Trophoblast cell (in vitro differentiated cells and primary cell): Measurements from ENCODE around the gene QARS1.

Experiments
- DNase-seq, 2 donors: peaks; one replicate each; pipeline ENCODE4 v3.0.0-alpha.2; 2016
- H2AFZ ChIP-seq: 2 replicates; pipeline ENCODE4 v1.6.1; 2013; ENCODE audit warnings: low read length, moderate library complexity, mild to moderate bottlenecking; ENCODE audit not compliant: insufficient read depth, poor library complexity
- H2AK5ac ChIP-seq: 2 replicates; pipeline ENCODE4 v1.6.1; 2013; ENCODE audit warnings: mild to moderate bottlenecking, low read length
- H2BK120ac ChIP-seq: 2 replicates; pipeline ENCODE4 v1.6.1; 2013; ENCODE audit warnings: low read length, mild to moderate bottlenecking, moderate library complexity; ENCODE audit not compliant: insufficient read depth, poor library complexity
- H2BK12ac ChIP-seq: 2 replicates; pipeline ENCODE4 v1.6.1; 2013; ENCODE audit warnings: mild to moderate bottlenecking, low read length, moderate library complexity
- H2BK5ac ChIP-seq: 2 replicates; pipeline ENCODE4 v1.6.1; 2013; ENCODE audit warnings: low read length, low read depth, moderate library complexity, mild to moderate bottlenecking; ENCODE audit not compliant: poor library complexity
- H3K14ac ChIP-seq: 2 replicates; pipeline ENCODE4 v1.6.1; 2013; ENCODE audit warnings: mild to moderate bottlenecking, low read length
- H3K18ac ChIP-seq: 2 replicates; pipeline ENCODE4 v1.6.1; 2013; ENCODE audit warnings: mild to moderate bottlenecking, low read length
- H3K23ac ChIP-seq: 2 replicates; pipeline ENCODE4 v1.6.1; 2013; ENCODE audit warnings: low read length
- H3K27ac ChIP-seq: 2 replicates; pipeline ENCODE4 v1.5.1; 2013; ENCODE audit warnings: low read depth, mild to moderate bottlenecking, inconsistent platforms, low read length, moderate library complexity
- H3K27me3 ChIP-seq: 2 replicates; pipeline ENCODE4 v1.6.1; 2013; ENCODE audit warnings: inconsistent platforms, mild to moderate bottlenecking, low read length, moderate library complexity; ENCODE audit not compliant: insufficient read depth
- H3K36me3 ChIP-seq, 2 experiments: 1 replicate in 1 of 2; 2 replicates in 1 of 2; pipeline ENCODE4 v1.6.1; 2013; ENCODE audit warnings: low read length in 2 of 2, mild to moderate bottlenecking in 2 of 2, moderate library complexity in 1 of 2; ENCODE audit not compliant: insufficient read depth in 2 of 2, control insufficient read depth in 1 of 2
- H3K4ac ChIP-seq: 2 replicates; pipeline ENCODE4 v1.6.1; 2013; ENCODE audit warnings: low read depth, mild to moderate bottlenecking, low read length, moderate library complexity
- H3K4me1 ChIP-seq, 2 experiments: 1 replicate in 1 of 2; 2 replicates in 1 of 2; pipeline ENCODE4 v1.6.1; 2013; ENCODE audit warnings: low read length in 2 of 2, mild to moderate bottlenecking in 2 of 2, moderate library complexity in 1 of 2; ENCODE audit not compliant: insufficient read depth in 2 of 2, control insufficient read depth in 1 of 2
- H3K4me2 ChIP-seq: 2 replicates; pipeline ENCODE4 v1.6.1; 2013; ENCODE audit warnings: inconsistent platforms, mild to moderate bottlenecking, low read length, moderate library complexity
- H3K4me3 ChIP-seq: 2 replicates; pipeline ENCODE4 v1.5.1; 2013; ENCODE audit warnings: mild to moderate bottlenecking, low read depth, low read length, inconsistent platforms
- H3K79me1 ChIP-seq: one replicate; pipeline ENCODE4 v1.6.1; 2013; ENCODE audit warnings: low read length
- H3K79me2 ChIP-seq: 2 replicates; pipeline ENCODE4 v1.6.1; 2013; ENCODE audit warnings: low read length, mild to moderate bottlenecking; ENCODE audit not compliant: control insufficient read depth, insufficient read depth, poor library complexity
- H3K9ac ChIP-seq: 2 replicates; pipeline ENCODE4 v1.6.1; 2013; ENCODE audit warnings: mild to moderate bottlenecking, low read length
- H3K9me3 ChIP-seq: 2 replicates; pipeline ENCODE4 v1.6.1; 2013; ENCODE audit warnings: low read depth, mild to moderate bottlenecking, control low read depth, inconsistent platforms, low read length; ENCODE audit not compliant: insufficient read depth
- H4K12ac ChIP-seq: 2 replicates; pipeline ENCODE4 v1.6.1; 2013; ENCODE audit warnings: low read depth, mild to moderate bottlenecking, low read length, moderate library complexity
- H4K8ac ChIP-seq: 2 replicates; pipeline ENCODE4 v1.6.1; 2013; ENCODE audit warnings: low read depth, mild to moderate bottlenecking, low read length, moderate library complexity
- H4K91ac ChIP-seq: one replicate; pipeline ENCODE4 v1.6.1; 2013; ENCODE audit warnings: low read depth, mild to moderate bottlenecking, low read length, moderate library complexity
- WGBS: extraction: QIAGEN DNeasy Blood & Tissue Kit; methylation state at CpG from one replicate; pipeline ENCODE4 v1.1.7; 2013; ENCODE audit warnings: missing lambda C conversion rate; ENCODE audit not compliant: insufficient read length, insufficient coverage; ENCODE audit errors: extremely low coverage; 5-methylcytosine and 5-hydroxymethylcytosine counted together

QARS1 gene

GRCh38 chr3:49092938-49093852 lies 11.4 kb downstream of the QARS1 start:
- Histone ChIP-seq H3K27ac (peak overlapping the region; percentile 98), H3K4me2 (peak overlapping the region; percentile 94), H2BK5ac (peak overlapping the region; percentile 95), H2BK12ac (no peak overlapping the region), H3K18ac (peak overlapping the region; percentile 97), H3K14ac (peak overlapping the region; percentile 99), H3K23ac (no peak overlapping the region), H2AFZ (peak overlapping the region; percentile 88), H4K12ac (peak overlapping the region; percentile 99), H3K9ac (peak overlapping the region; percentile 86), H3K4me3 (peak overlapping the region; percentile 96), H3K27me3 (no peaks in the 10 kb centered on the region), H3K4me1 (peaks cover 2 to 3% of the 10 kb centered on the region in 2 experiments), H2AK5ac (peak overlapping the region; percentile 67), H4K8ac (peak overlapping the region; percentile 97), H2BK120ac (peak overlapping the region; percentile 90), H4K91ac (peak overlapping the region; percentile 99), H3K36me3 (peaks cover 22 to 25% of the 10 kb centered on the region in 2 experiments), H3K9me3 (peaks cover 1% of the 10 kb centered on the region), H3K79me2 (peaks cover 23% of the 10 kb centered on the region), H3K79me1 (peaks cover 15% of the 10 kb centered on the region), H3K4ac (peak overlapping the region; percentile 87)
- peak; percentile 68 to 80 for DNase-seq
- no CpG with 5 or more reads among the region's 86 CpGs for WGBS

GRCh38 chr3:49081429-49081828 lies 23.1 kb downstream of the QARS1 start:
- H3K9me3 ChIP-seq: no peaks in the 10 kb centered on the region
- no peaks in the 10 kb centered on the region for H3K79me1 ChIP-seq
- no peak overlapping the region for H3K18ac ChIP-seq
- no peak overlapping the region for H3K14ac ChIP-seq
- H3K27me3 ChIP-seq: no peaks in the 10 kb centered on the region
- H2BK5ac ChIP-seq: no peak overlapping the region
- peaks cover 6% of the 10 kb centered on the region for H3K79me2 ChIP-seq
- H3K27ac ChIP-seq: no peak overlapping the region
- H3K36me3 ChIP-seq: peaks cover 8 to 21% of the 10 kb centered on the region in 2 experiments
- H3K23ac ChIP-seq: no peak overlapping the region
- no peak overlapping the region for H2BK120ac ChIP-seq
- H4K8ac ChIP-seq: no peak overlapping the region
- H3K4me1 ChIP-seq: no peaks in the 10 kb centered on the region
- H2AFZ ChIP-seq: no peak overlapping the region
- no peak overlapping the region for H2BK12ac ChIP-seq
- peak overlapping the region; percentile 95 for H3K4ac ChIP-seq
- H4K12ac ChIP-seq: no peak overlapping the region
- no peak for DNase-seq
- no CpG with 5 or more reads among the region's 8 CpGs for WGBS
- no peak overlapping the region for H3K9ac ChIP-seq
- no peak overlapping the region for H4K91ac ChIP-seq
- no peak overlapping the region for H3K4me3 ChIP-seq
- no peak overlapping the region for H3K4me2 ChIP-seq
- no peak overlapping the region for H2AK5ac ChIP-seq

- Histone ChIP-seq H4K12ac (no peak overlapping the region), H3K9me3 (no peaks in the 10 kb centered on the region), H2BK5ac (no peak overlapping the region), H2BK12ac (no peak overlapping the region), H3K4ac (peak overlapping the region; percentile 75), H2BK120ac (no peak overlapping the region), H3K4me2 (no peak overlapping the region), H3K79me2 (peaks cover 6% of the 10 kb centered on the region), H2AK5ac (no peak overlapping the region), H3K79me1 (no peaks in the 10 kb centered on the region), H3K27ac (no peak overlapping the region), H3K36me3 (peaks cover 25 to 37% of the 10 kb centered on the region in 2 experiments), H2AFZ (no peak overlapping the region), H3K4me1 (no peaks in the 10 kb centered on the region), H3K9ac (no peak overlapping the region), H4K8ac (peak overlapping the region; percentile 47), H3K27me3 (no peaks in the 10 kb centered on the region), H4K91ac (no peak overlapping the region), H3K18ac (no peak overlapping the region), H3K23ac (no peak overlapping the region), H3K14ac (no peak overlapping the region), H3K4me3 (no peak overlapping the region)
- no peak for DNase-seq
- WGBS: no CpG with 5 or more reads among the region's 2 CpGs
Measured at GRCh38 chr3:49079270-49079669, 25.3 kb downstream of the QARS1 start.

GRCh38 chr3:49076646-49077045 lies 27.9 kb downstream of the QARS1 start:
- no peak overlapping the region for H3K4me2 ChIP-seq
- no peak overlapping the region for H4K91ac ChIP-seq
- peak overlapping the region; percentile 2 for H3K9ac ChIP-seq
- H3K9me3 ChIP-seq: no peaks in the 10 kb centered on the region
- no peak overlapping the region for H4K12ac ChIP-seq
- H3K27ac ChIP-seq: no peak overlapping the region
- DNase-seq: no peak
- H3K79me1 ChIP-seq: no peaks in the 10 kb centered on the region
- WGBS: no CpG with 5 or more reads among the region's 4 CpGs
- H2AFZ ChIP-seq: no peak overlapping the region
- H3K36me3 ChIP-seq: peaks cover 44 to 61% of the 10 kb centered on the region in 2 experiments
- no peak overlapping the region for H3K4ac ChIP-seq
- H3K4me3 ChIP-seq: no peak overlapping the region
- no peak overlapping the region for H3K18ac ChIP-seq
- no peaks in the 10 kb centered on the region for H3K79me2 ChIP-seq
- no peak overlapping the region for H2BK120ac ChIP-seq
- no peak overlapping the region for H2AK5ac ChIP-seq
- H2BK5ac ChIP-seq: no peak overlapping the region
- no peak overlapping the region for H2BK12ac ChIP-seq
- no peak overlapping the region for H3K23ac ChIP-seq
- no peaks in the 10 kb centered on the region for H3K4me1 ChIP-seq
- H4K8ac ChIP-seq: no peak overlapping the region
- no peaks in the 10 kb centered on the region for H3K27me3 ChIP-seq
- H3K14ac ChIP-seq: no peak overlapping the region
